Astrocyte (in vitro differentiated cells and primary cell): ENCODE measurements around the gene UACA. TPM values are rescaled to one million over a fixed set of nuclear protein-coding genes. Genes with fewer than 3 reads are reported as not detected.

Experiments used
- DNase-seq: peaks from one replicate; pipeline ENCODE4 v3.0.0-alpha.2; 2010; ENCODE audit warnings: low read depth
- FAIRE-seq: peaks from 2 replicates; lab custom pipeline; 2011; peaks lifted over from hg19 to GRCh38; lab: Jason Lieb, UNC
- H2AFZ ChIP-seq: 2 replicates; pipeline ENCODE4 v1.6.0; 2012; ENCODE audit warnings: low read depth, low read length, inconsistent platforms
- H3K27ac ChIP-seq: 2 replicates; pipeline ENCODE4 v1.5.1; 2011; ENCODE audit warnings: low read depth, low read length, inconsistent platforms
- H3K27me3 ChIP-seq: 2 replicates; pipeline ENCODE4 v1.6.0; 2011; ENCODE audit warnings: low read length, inconsistent platforms; ENCODE audit not compliant: insufficient read depth
- H3K36me3 ChIP-seq: 2 replicates; pipeline ENCODE4 v1.5.1; 2011; ENCODE audit warnings: low read length, inconsistent platforms; ENCODE audit not compliant: insufficient read depth
- H3K4me1 ChIP-seq: 2 replicates; pipeline ENCODE4 v1.5.1; 2011; ENCODE audit warnings: low read length, inconsistent platforms; ENCODE audit not compliant: insufficient read depth
- H3K4me2 ChIP-seq: 2 replicates; pipeline ENCODE4 v1.6.0; 2012; ENCODE audit warnings: low read length, inconsistent platforms
- H3K4me3 ChIP-seq: 2 replicates; pipeline ENCODE4 v1.5.1; 2011; ENCODE audit warnings: low read depth, mild to moderate bottlenecking, low read length, inconsistent platforms; ENCODE audit not compliant: insufficient read depth
- H3K79me2 ChIP-seq: 2 replicates; pipeline ENCODE4 v1.6.0; 2012; ENCODE audit warnings: mild to moderate bottlenecking, low read length, inconsistent platforms; ENCODE audit not compliant: insufficient read depth
- H3K9ac ChIP-seq: 2 replicates; pipeline ENCODE4 v1.6.0; 2012; ENCODE audit warnings: mild to moderate bottlenecking, low read length, inconsistent platforms
- H3K9me3 ChIP-seq: 2 replicates; pipeline ENCODE4 v1.5.1; 2012; ENCODE audit warnings: low read depth, mild to moderate bottlenecking, low read length, inconsistent platforms; ENCODE audit not compliant: insufficient read depth
- H4K20me1 ChIP-seq: 2 replicates; pipeline ENCODE4 v1.6.0; 2012; ENCODE audit warnings: low read length, inconsistent platforms; ENCODE audit not compliant: insufficient read depth
- H3K27ac Mint-ChIP-seq: one replicate; pipeline ENCODE4 v1.8.0; 2021; ENCODE audit warnings: mild to moderate bottlenecking, mixed read lengths; ENCODE audit not compliant: unreplicated experiment
- H3K27me3 Mint-ChIP-seq: one replicate; pipeline ENCODE4 v1.8.0; 2021; ENCODE audit warnings: low read depth, mixed read lengths; ENCODE audit not compliant: unreplicated experiment
- H3K36me3 Mint-ChIP-seq: one replicate; pipeline ENCODE4 v1.8.0; 2021; ENCODE audit warnings: low read depth, mixed read lengths; ENCODE audit not compliant: unreplicated experiment
- H3K4me1 Mint-ChIP-seq: one replicate; pipeline ENCODE4 v1.8.0; 2021; ENCODE audit warnings: low read depth, mixed read lengths; ENCODE audit not compliant: unreplicated experiment
- H3K4me3 Mint-ChIP-seq: one replicate; pipeline ENCODE4 v1.8.0; 2021; ENCODE audit warnings: mild to moderate bottlenecking, moderate library complexity, mixed read lengths; ENCODE audit not compliant: unreplicated experiment
- H3K9me3 Mint-ChIP-seq: one replicate; pipeline ENCODE4 v1.8.0; 2021; ENCODE audit warnings: mild to moderate bottlenecking, mixed read lengths; ENCODE audit not compliant: unreplicated experiment
- EZH2 ChIP-seq: IDR thresholded peaks from 2 replicates; pipeline ENCODE4 v1.6.1; 2012; ENCODE audit warnings: mild to moderate bottlenecking, low read length, inconsistent platforms; ENCODE audit not compliant: insufficient read depth
- total RNA-seq: library from RNA; stranded (reverse); gene quantifications from 2 replicates; pipeline ENCODE4 v1.2.1, GENCODE V29; 2021
- TF ChIP-seq, protein P1 (sequence below): IDR thresholded peaks from 2 replicates; pipeline ENCODE4 v1.5.1; 2011; ENCODE audit warnings: low read depth, mild to moderate bottlenecking, inconsistent platforms, low read length, moderate library complexity; ENCODE audit not compliant: insufficient read depth

The UACA gene
- total RNA-seq, 1 donor from 2014 or later: 168 TPM

DNA sequence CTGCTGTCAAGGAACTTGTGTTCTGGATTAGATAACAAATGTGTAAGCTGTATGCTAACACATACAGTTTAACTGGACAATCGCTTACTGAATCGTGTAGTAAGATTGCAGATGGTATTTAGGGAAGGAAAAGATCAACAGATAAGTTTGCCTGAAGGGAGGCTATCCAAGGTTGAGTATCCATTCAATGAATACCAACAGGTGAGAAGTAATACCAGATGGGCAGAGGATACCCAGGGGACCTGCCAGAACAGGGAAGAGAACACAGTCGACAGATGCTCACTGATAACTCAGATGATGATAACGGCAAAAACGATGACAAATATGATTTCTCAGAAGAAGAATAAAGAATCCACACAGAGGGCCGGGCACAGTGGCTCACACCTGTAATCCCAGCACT is 3.2 kb upstream of the UACA start:
- Histone ChIP-seq H3K27me3 (no peaks in the 10 kb centered on the region), H3K4me1 (peaks cover 23% of the 10 kb centered on the region), H3K79me2 (peaks cover 18% of the 10 kb centered on the region), H2AFZ (no peak overlapping the region), H3K4me3 (no peak overlapping the region), H3K27ac (peak overlapping the region; percentile 74), H3K4me2 (no peak overlapping the region), H3K36me3 (no peaks in the 10 kb centered on the region), H3K9ac (no peak overlapping the region), H4K20me1 (peaks cover 4% of the 10 kb centered on the region), H3K9me3 (no peaks in the 10 kb centered on the region)
- Mint-ChIP-seq H3K4me3 (no peak overlapping the region), H3K27ac (peak overlapping the region; percentile 75), H3K9me3 (no peaks in the 10 kb centered on the region), H3K27me3 (no peaks in the 10 kb centered on the region), H3K36me3 (no peaks in the 10 kb centered on the region), H3K4me1 (peaks cover 40% of the 10 kb centered on the region)
- DNase-seq (no peak), FAIRE-seq (no peak)
- no peak for TF ChIP-seq EZH2
- TF ChIP-seq, protein P1, sequence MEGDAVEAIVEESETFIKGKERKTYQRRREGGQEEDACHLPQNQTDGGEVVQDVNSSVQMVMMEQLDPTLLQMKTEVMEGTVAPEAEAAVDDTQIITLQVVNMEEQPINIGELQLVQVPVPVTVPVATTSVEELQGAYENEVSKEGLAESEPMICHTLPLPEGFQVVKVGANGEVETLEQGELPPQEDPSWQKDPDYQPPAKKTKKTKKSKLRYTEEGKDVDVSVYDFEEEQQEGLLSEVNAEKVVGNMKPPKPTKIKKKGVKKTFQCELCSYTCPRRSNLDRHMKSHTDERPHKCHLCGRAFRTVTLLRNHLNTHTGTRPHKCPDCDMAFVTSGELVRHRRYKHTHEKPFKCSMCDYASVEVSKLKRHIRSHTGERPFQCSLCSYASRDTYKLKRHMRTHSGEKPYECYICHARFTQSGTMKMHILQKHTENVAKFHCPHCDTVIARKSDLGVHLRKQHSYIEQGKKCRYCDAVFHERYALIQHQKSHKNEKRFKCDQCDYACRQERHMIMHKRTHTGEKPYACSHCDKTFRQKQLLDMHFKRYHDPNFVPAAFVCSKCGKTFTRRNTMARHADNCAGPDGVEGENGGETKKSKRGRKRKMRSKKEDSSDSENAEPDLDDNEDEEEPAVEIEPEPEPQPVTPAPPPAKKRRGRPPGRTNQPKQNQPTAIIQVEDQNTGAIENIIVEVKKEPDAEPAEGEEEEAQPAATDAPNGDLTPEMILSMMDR: no peak

- no peak overlapping the region for H3K4me3 Mint-ChIP-seq
- Histone ChIP-seq H3K79me2 (peaks cover 27% of the 10 kb centered on the region), H2AFZ (no peak overlapping the region), H3K27ac (peak overlapping the region; percentile 74), H3K9ac (no peak overlapping the region), H3K27me3 (no peaks in the 10 kb centered on the region), H3K4me2 (peak overlapping the region; percentile 29), H4K20me1 (peaks cover 11% of the 10 kb centered on the region), H3K36me3 (no peaks in the 10 kb centered on the region), H3K4me3 (no peak overlapping the region), H3K9me3 (no peaks in the 10 kb centered on the region), H3K4me1 (peaks cover 25% of the 10 kb centered on the region)
- H3K27ac Mint-ChIP-seq: peak overlapping the region; percentile 96
- H3K36me3 Mint-ChIP-seq: no peaks in the 10 kb centered on the region
- no peak for TF ChIP-seq EZH2
- TF ChIP-seq, protein P1: no peak
- DNase-seq (peak; percentile 65), FAIRE-seq (peak; percentile 91)
- no peaks in the 10 kb centered on the region for H3K27me3 Mint-ChIP-seq
- H3K4me1 Mint-ChIP-seq: peaks cover 34% of the 10 kb centered on the region
- no peaks in the 10 kb centered on the region for H3K9me3 Mint-ChIP-seq
Observed at GRCh38 chr15:70765504-70766281, 2.3 kb upstream of the UACA start.
